Measurements from ENCODE around the gene OPCML. TPM values are rescaled to one million over a fixed set of nuclear protein-coding genes. Genes with fewer than 3 reads are reported as not detected.

The OPCML gene
- total RNA-seq, 1 experiment from 2014 or later: not detected

- H4K20me1 ChIP-seq (ENCODE audit: insufficient read depth): no peaks in the 10 kb centered on the region
- ChIA-PET POLR2A (ENCODE audit: unreplicated experiment) (no interaction called here), CTCF (no interaction called here)
- intact Hi-C loops (cut with micrococcal nuclease; ENCODE audit: unreplicated experiment): no loop called here
- H3K9me2 ChIP-seq (ENCODE audit: insufficient read depth): no peaks in the 10 kb centered on the region
- H3K79me2 ChIP-seq (ENCODE audit: low read depth): no peaks in the 10 kb centered on the region
- BruUV-seq (replicated peaks): no TSS peak
- H3K9me3 ChIP-seq (ENCODE audit: insufficient read depth, low read depth): no peaks in the 10 kb centered on the region
- DNase-seq: no peak
- H3K27me3 ChIP-seq (ENCODE audit: insufficient read depth, low read depth): peaks cover 7% of the 10 kb centered on the region; the same call in 1 of the 2 replicates
- no peaks in the 10 kb centered on the region for H3K36me3 ChIP-seq (ENCODE audit: low read depth)
- no peak overlapping the region for H3K4me2 ChIP-seq
- H3K4me1 ChIP-seq (replicated peaks; ENCODE audit: insufficient read depth): no peaks in the 10 kb centered on the region
- no peak overlapping the region for H2AFZ ChIP-seq
- no peaks in the 10 kb centered on the region for H3F3A ChIP-seq (ENCODE audit: insufficient read depth, low read depth)
- TF ChIP-seq CTCF (conservative IDR thresholded peaks at IDR 0.05) (no peak), EZH2 (IDR thresholded peaks at IDR 0.05; ENCODE audit: low read depth) (no peak)
- H3K4me3 ChIP-seq: no peak overlapping the region
- no peak overlapping the region for H3K27ac ChIP-seq
Observed at GRCh38 chr11:133277886-133278285, 254.4 kb downstream of the OPCML start.

- no peak overlapping the region for H3K27ac ChIP-seq
- no peak for TF ChIP-seq EZH2 (IDR thresholded peaks at IDR 0.05; ENCODE audit: low read depth)
- no peak for TF ChIP-seq CTCF (conservative IDR thresholded peaks at IDR 0.05)
- no peaks in the 10 kb centered on the region for H3K9me2 ChIP-seq (ENCODE audit: insufficient read depth)
- no peaks in the 10 kb centered on the region for H3K9me3 ChIP-seq (ENCODE audit: insufficient read depth, low read depth)
- H3K4me2 ChIP-seq: no peak overlapping the region
- H3K27me3 ChIP-seq (ENCODE audit: insufficient read depth, low read depth): peaks cover 6% of the 10 kb centered on the region; the same call in 1 of the 2 replicates
- POLR2A ChIA-PET (ENCODE audit: unreplicated experiment): no interaction called here
- H4K20me1 ChIP-seq (ENCODE audit: insufficient read depth): no peaks in the 10 kb centered on the region
- no peaks in the 10 kb centered on the region for H3K36me3 ChIP-seq (ENCODE audit: low read depth)
- H2AFZ ChIP-seq: no peak overlapping the region
- no peaks in the 10 kb centered on the region for H3K4me1 ChIP-seq (replicated peaks; ENCODE audit: insufficient read depth)
- CTCF ChIA-PET: no interaction called here
- H3K4me3 ChIP-seq: no peak overlapping the region
- H3K79me2 ChIP-seq (ENCODE audit: low read depth): no peaks in the 10 kb centered on the region
- intact Hi-C loops (cut with micrococcal nuclease; ENCODE audit: unreplicated experiment): no loop called here
- H3F3A ChIP-seq (ENCODE audit: insufficient read depth, low read depth): no peaks in the 10 kb centered on the region
- no peak for DNase-seq
- no TSS peak for BruUV-seq (replicated peaks)
Observed at GRCh38 chr11:133271871-133272776, 260.2 kb downstream of the OPCML start.

- H3K36me3 ChIP-seq (ENCODE audit: low read depth): no peaks in the 10 kb centered on the region
- no peak overlapping the region for H3K4me3 ChIP-seq
- H3K9me3 ChIP-seq (ENCODE audit: insufficient read depth, low read depth): no peaks in the 10 kb centered on the region
- H3K27me3 ChIP-seq (ENCODE audit: insufficient read depth, low read depth): peaks cover 3% of the 10 kb centered on the region; the same call in 1 of the 2 replicates
- no peaks in the 10 kb centered on the region for H3K4me1 ChIP-seq (replicated peaks; ENCODE audit: insufficient read depth)
- no peak overlapping the region for H2AFZ ChIP-seq
- ChIA-PET POLR2A (ENCODE audit: unreplicated experiment) (no interaction called here), CTCF (no interaction called here)
- intact Hi-C loops (cut with micrococcal nuclease; ENCODE audit: unreplicated experiment): no loop called here
- no peaks in the 10 kb centered on the region for H3K9me2 ChIP-seq (ENCODE audit: insufficient read depth)
- no peak overlapping the region for H3K4me2 ChIP-seq
- DNase-seq: no peak
- no TSS peak for BruUV-seq (replicated peaks)
- no peaks in the 10 kb centered on the region for H4K20me1 ChIP-seq (ENCODE audit: insufficient read depth)
- TF ChIP-seq EZH2 (IDR thresholded peaks at IDR 0.05; ENCODE audit: low read depth): no peak
- TF ChIP-seq CTCF (conservative IDR thresholded peaks at IDR 0.05): no peak
- H3K79me2 ChIP-seq (ENCODE audit: low read depth): no peaks in the 10 kb centered on the region
- no peaks in the 10 kb centered on the region for H3F3A ChIP-seq (ENCODE audit: insufficient read depth, low read depth)
- H3K27ac ChIP-seq: no peak overlapping the region
Observed at GRCh38 chr11:133271206-133271605, 261.1 kb downstream of the OPCML start.

Measured in PC-9 (cell line).